GM12874 (cell line): ENCODE data around the gene STMN3.

Experiments used
- TF ChIP-seq, protein P1 (sequence below): IDR thresholded peaks from 2 replicates; pipeline ENCODE4 v1.5.1; 2011; ENCODE audit warnings: low read depth, mild to moderate bottlenecking, control low read depth, low read length, moderate library complexity; ENCODE audit not compliant: insufficient read depth

Gene STMN3

DNA sequence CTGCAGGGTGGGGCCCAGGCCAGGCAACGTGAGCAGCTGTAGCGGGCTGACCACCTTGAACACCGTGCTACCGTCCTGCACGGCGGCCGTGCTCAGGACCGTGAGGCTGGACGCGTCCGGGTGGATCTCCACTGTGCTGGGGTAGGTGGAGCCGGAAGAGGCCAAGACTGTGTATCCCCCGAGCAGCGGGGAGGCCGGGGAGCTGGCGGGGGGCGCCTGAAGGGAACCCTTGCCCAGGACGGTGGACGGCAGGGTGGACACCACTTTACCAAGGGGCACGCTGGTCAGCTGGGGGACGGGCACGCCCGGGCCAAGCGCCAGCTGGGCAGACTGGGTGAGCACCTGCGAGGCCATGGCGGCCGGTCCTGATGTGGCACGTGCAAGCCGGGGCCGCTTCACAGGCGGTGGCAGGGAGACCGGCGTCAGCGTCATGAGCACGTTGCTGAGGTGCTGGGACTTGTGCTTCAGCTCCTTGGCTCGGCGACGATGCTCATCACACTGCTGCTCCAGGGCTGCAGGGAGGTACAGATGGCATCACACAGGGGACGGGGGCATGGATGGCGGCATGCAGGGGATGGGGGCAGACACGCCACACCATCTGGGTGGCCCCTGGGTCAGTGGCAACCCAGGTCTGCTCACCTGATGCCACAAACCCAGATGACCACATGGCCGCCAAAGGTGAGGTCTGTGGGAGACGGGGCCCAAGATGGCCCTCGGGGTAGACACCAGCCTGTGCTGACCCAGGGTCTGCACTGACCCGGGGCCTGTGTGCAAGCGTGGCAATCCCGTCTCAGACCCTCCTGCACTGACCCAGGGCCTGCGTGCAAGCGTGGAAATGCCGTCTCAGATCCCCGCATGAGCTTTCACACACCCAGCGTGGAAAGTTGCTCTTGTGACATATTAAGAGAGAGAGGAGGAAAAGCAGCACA, 62.7 kb downstream of the STMN3 start:
- TF ChIP-seq, protein P1, sequence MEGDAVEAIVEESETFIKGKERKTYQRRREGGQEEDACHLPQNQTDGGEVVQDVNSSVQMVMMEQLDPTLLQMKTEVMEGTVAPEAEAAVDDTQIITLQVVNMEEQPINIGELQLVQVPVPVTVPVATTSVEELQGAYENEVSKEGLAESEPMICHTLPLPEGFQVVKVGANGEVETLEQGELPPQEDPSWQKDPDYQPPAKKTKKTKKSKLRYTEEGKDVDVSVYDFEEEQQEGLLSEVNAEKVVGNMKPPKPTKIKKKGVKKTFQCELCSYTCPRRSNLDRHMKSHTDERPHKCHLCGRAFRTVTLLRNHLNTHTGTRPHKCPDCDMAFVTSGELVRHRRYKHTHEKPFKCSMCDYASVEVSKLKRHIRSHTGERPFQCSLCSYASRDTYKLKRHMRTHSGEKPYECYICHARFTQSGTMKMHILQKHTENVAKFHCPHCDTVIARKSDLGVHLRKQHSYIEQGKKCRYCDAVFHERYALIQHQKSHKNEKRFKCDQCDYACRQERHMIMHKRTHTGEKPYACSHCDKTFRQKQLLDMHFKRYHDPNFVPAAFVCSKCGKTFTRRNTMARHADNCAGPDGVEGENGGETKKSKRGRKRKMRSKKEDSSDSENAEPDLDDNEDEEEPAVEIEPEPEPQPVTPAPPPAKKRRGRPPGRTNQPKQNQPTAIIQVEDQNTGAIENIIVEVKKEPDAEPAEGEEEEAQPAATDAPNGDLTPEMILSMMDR = no peak
